ENCODE data around the gene SLC25A11.

The SLC25A11 gene

DNA sequence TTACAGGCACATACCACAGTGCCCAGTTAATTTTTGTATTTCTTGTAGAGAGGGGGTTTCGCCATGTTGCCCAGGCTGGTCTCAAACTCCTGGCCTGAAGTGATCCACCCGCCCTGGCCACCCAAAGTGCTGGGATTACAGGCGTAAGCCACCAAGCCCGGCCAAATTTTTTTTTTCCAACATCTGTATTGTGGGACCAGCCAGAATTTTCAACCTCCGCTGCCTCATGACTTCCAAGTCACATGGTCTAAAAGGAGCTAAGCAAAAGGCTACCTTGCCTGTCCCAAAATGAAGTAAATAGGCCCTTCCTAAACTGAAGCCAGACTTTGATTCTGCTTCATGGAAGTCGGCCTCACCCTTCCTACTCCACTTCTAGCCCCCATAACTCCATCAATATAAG, 32.0 kb upstream of the SLC25A11 start:
- DNase-seq (ENCODE audit: low spot score in 2 of 2): no peak
- Mint-ChIP-seq H3K4me1 (peaks cover 11% of the 10 kb centered on the region), H3K4me3 (no peak overlapping the region), H3K36me3 (ENCODE audit: insufficient read depth) (peaks cover 28% of the 10 kb centered on the region), H3K9me3 (no peaks in the 10 kb centered on the region), H3K27ac (ENCODE audit: low read depth) (no peak overlapping the region), H3K27me3 (no peaks in the 10 kb centered on the region)
- no peak for ATAC-seq (replicated peaks; ENCODE audit: extremely low read depth, poor library complexity, severe bottlenecking)

DNA sequence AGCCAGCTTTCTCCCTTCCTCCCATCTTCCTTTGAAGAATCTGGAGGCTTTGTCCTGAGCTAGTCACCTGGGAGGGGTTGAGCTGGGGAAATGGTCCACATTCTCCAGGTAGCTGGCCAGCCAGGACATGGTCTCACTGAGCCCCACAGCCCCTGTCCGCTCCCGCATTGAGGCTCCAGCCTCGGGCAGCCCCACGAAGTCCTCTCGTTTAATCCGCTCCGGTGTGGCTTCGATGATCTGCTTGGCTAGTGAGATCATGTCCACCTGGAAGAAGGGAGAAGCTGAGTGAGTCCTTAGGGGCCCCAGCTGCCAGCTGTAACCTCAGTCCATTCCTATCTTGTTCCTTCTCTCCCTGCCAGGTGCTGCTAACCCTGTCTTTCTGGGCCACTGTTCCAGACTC, 30.4 kb upstream of the SLC25A11 start:
- Mint-ChIP-seq H3K9me3 (no peaks in the 10 kb centered on the region), H3K36me3 (ENCODE audit: insufficient read depth) (peaks cover 24% of the 10 kb centered on the region), H3K27ac (ENCODE audit: low read depth) (no peak overlapping the region), H3K4me1 (peaks cover 18% of the 10 kb centered on the region), H3K27me3 (no peaks in the 10 kb centered on the region), H3K4me3 (no peak overlapping the region)
- DNase-seq (ENCODE audit: low spot score in 2 of 2): no peak
- no peak for ATAC-seq (replicated peaks; ENCODE audit: extremely low read depth, poor library complexity, severe bottlenecking)

GRCh38 chr17:4969551-4970173, 29.8 kb upstream of the SLC25A11 start:
- H3K27me3 Mint-ChIP-seq: no peaks in the 10 kb centered on the region
- H3K9me3 Mint-ChIP-seq: no peaks in the 10 kb centered on the region
- H3K4me1 Mint-ChIP-seq: peaks cover 20% of the 10 kb centered on the region
- H3K4me3 Mint-ChIP-seq: no peak overlapping the region
- ATAC-seq (replicated peaks; ENCODE audit: extremely low read depth, poor library complexity, severe bottlenecking): no peak
- peaks cover 20% of the 10 kb centered on the region for H3K36me3 Mint-ChIP-seq (ENCODE audit: insufficient read depth)
- no peak for DNase-seq (ENCODE audit: low spot score in 2 of 2)
- H3K27ac Mint-ChIP-seq (ENCODE audit: low read depth): no peak overlapping the region

GRCh38 chr17:4969047-4969550, 29.3 kb upstream of the SLC25A11 start:
- ATAC-seq (replicated peaks; ENCODE audit: extremely low read depth, poor library complexity, severe bottlenecking) (no peak), DNase-seq (ENCODE audit: low spot score in 2 of 2) (no peak)
- no peaks in the 10 kb centered on the region for H3K9me3 Mint-ChIP-seq
- no peaks in the 10 kb centered on the region for H3K27me3 Mint-ChIP-seq
- no peak overlapping the region for H3K4me3 Mint-ChIP-seq
- H3K4me1 Mint-ChIP-seq: peaks cover 20% of the 10 kb centered on the region
- no peak overlapping the region for H3K27ac Mint-ChIP-seq (ENCODE audit: low read depth)
- peaks cover 18% of the 10 kb centered on the region for H3K36me3 Mint-ChIP-seq (ENCODE audit: insufficient read depth)

DNA sequence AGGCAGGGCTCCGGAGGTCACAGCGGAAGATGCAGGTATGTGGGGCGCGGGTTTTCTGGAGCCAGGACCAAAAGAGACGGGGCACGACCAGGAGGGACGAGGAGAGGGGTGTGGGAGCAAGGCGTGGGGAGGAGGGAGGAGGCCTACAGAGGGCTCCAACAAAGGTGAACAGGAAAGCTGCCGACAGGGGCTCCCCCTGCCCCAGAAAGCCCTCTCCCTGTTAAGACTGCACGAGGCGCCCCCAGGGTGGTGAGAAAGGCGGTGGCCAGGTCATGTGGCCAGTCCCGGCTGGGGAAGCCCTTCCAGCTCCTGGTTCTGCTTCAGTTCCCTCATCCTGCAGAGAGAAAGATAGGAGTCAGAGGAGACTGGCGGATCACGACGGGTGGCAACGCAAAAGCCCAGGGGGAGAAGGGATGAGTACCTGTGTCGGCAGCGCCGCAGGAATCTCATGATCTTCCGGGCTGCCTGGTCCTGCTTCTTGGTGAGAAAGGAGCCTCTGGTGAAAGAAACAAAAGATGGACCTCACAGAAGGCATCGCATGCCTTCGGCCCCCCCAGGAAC, 28.7 kb upstream of the SLC25A11 start:
- no peak overlapping the region for H3K4me3 Mint-ChIP-seq
- H3K27ac Mint-ChIP-seq (ENCODE audit: low read depth): no peak overlapping the region
- peaks cover 17% of the 10 kb centered on the region for H3K36me3 Mint-ChIP-seq (ENCODE audit: insufficient read depth)
- H3K4me1 Mint-ChIP-seq: peaks cover 16% of the 10 kb centered on the region
- ATAC-seq (replicated peaks; ENCODE audit: extremely low read depth, poor library complexity, severe bottlenecking) (no peak), DNase-seq (ENCODE audit: low spot score in 2 of 2) (no peak)
- no peaks in the 10 kb centered on the region for H3K9me3 Mint-ChIP-seq
- H3K27me3 Mint-ChIP-seq: no peaks in the 10 kb centered on the region

GRCh38 chr17:4967539-4968485, 28.0 kb upstream of the SLC25A11 start, which contains the start of gene SPAG7:
Gene SPAG7, minus strand, starts transcription at chr17:4967817. Its CDS starts 13 bp downstream, at chr17:4967804.
- Mint-ChIP-seq H3K27me3 (no peaks in the 10 kb centered on the region), H3K36me3 (ENCODE audit: insufficient read depth) (peaks cover 15% of the 10 kb centered on the region)
- ATAC-seq (replicated peaks; ENCODE audit: extremely low read depth, poor library complexity, severe bottlenecking): peak; percentile 70

GRCh38 chr17:4966844-4967538, 27.1 kb upstream of the SLC25A11 start:
- ATAC-seq (replicated peaks; ENCODE audit: extremely low read depth, poor library complexity, severe bottlenecking): peak; percentile 86
- H3K36me3 Mint-ChIP-seq (ENCODE audit: insufficient read depth): peaks cover 13% of the 10 kb centered on the region
- H3K27ac Mint-ChIP-seq (ENCODE audit: low read depth): no peak overlapping the region
- DNase-seq (ENCODE audit: low spot score in 2 of 2): peak in 1 of 2 donors; percentile 91
- no peaks in the 10 kb centered on the region for H3K9me3 Mint-ChIP-seq
- no peak overlapping the region for H3K4me3 Mint-ChIP-seq
- peaks cover 15% of the 10 kb centered on the region for H3K4me1 Mint-ChIP-seq
- H3K27me3 Mint-ChIP-seq: no peaks in the 10 kb centered on the region

More at GRCh38 chr17:4967539-4968485, 28.0 kb upstream of the SLC25A11 start, which contains the start of gene SPAG7:
- peak; percentile 94 to 96 for DNase-seq (ENCODE audit: low spot score in 2 of 2)
- Mint-ChIP-seq H3K27ac (ENCODE audit: low read depth) (no peak within 1 kb of the TSS), H3K4me3 (no peak within 1 kb of the TSS), H3K9me3 (no peaks in the 10 kb centered on the region), H3K4me1 (peaks cover 15% of the 10 kb centered on the region)

DNA sequence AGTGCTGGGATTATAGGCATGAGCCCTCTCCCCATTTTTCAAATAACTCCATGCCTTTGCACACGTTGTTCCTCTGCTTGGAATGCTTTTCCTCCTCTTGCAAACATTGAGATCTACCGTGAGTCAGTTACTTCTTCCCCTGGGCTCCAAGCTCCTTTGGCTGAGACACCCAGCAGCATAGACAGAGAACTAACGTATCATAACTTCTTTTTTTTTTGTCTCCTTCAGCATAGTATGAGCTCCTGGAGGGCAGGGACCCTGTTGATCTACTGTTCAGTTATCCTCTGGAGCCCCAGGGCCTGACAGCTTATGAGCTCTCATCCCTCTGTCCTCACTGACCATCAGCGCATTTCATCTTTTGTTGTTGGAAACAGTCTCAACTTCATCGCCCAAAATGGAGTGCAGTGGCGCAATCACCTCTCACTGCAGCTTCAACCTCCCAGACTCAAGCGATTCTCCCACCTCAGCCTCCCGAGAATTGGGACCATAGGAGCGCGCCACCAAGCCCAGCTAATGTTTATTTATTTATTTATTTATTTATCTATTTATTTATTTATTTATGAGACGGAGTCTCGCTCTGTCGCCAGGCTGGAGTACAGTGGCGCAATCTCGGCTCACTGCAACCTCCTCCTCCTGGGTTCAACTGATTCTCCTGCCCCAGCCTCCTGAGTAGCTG, 25.6 kb upstream of the SLC25A11 start:
- Mint-ChIP-seq H3K27me3 (no peaks in the 10 kb centered on the region), H3K27ac (ENCODE audit: low read depth) (no peak overlapping the region), H3K4me3 (no peak overlapping the region), H3K4me1 (peaks cover 19% of the 10 kb centered on the region), H3K9me3 (no peaks in the 10 kb centered on the region), H3K36me3 (ENCODE audit: insufficient read depth) (peaks cover 11% of the 10 kb centered on the region)
- DNase-seq (ENCODE audit: low spot score in 2 of 2): no peak
- no peak for ATAC-seq (replicated peaks; ENCODE audit: extremely low read depth, poor library complexity, severe bottlenecking)

- no peak overlapping the region for H3K4me3 Mint-ChIP-seq
- DNase-seq (ENCODE audit: low spot score in 2 of 2) (no peak), ATAC-seq (replicated peaks; ENCODE audit: extremely low read depth, poor library complexity, severe bottlenecking) (no peak)
- H3K4me1 Mint-ChIP-seq: peaks cover 16% of the 10 kb centered on the region
- H3K36me3 Mint-ChIP-seq (ENCODE audit: insufficient read depth): peaks cover 15% of the 10 kb centered on the region
- no peaks in the 10 kb centered on the region for H3K27me3 Mint-ChIP-seq
- no peaks in the 10 kb centered on the region for H3K9me3 Mint-ChIP-seq
- no peak overlapping the region for H3K27ac Mint-ChIP-seq (ENCODE audit: low read depth)
Measured at GRCh38 chr17:4960279-4960922, 20.6 kb upstream of the SLC25A11 start.

GRCh38 chr17:4959261-4959965, 19.6 kb upstream of the SLC25A11 start:
- Mint-ChIP-seq H3K27ac (ENCODE audit: low read depth) (no peak overlapping the region), H3K27me3 (no peaks in the 10 kb centered on the region), H3K36me3 (ENCODE audit: insufficient read depth) (peaks cover 17% of the 10 kb centered on the region), H3K9me3 (no peaks in the 10 kb centered on the region), H3K4me3 (no peak overlapping the region), H3K4me1 (peaks cover 12% of the 10 kb centered on the region)
- DNase-seq (ENCODE audit: low spot score in 2 of 2): no peak
- ATAC-seq (replicated peaks; ENCODE audit: extremely low read depth, poor library complexity, severe bottlenecking): no peak

GRCh38 chr17:4958102-4958501, 18.3 kb upstream of the SLC25A11 start:
- Mint-ChIP-seq H3K4me3 (no peak overlapping the region), H3K36me3 (ENCODE audit: insufficient read depth) (peaks cover 18% of the 10 kb centered on the region), H3K9me3 (no peaks in the 10 kb centered on the region), H3K4me1 (peaks cover 12% of the 10 kb centered on the region), H3K27me3 (no peaks in the 10 kb centered on the region), H3K27ac (ENCODE audit: low read depth) (no peak overlapping the region)
- no peak for DNase-seq (ENCODE audit: low spot score in 2 of 2)
- no peak for ATAC-seq (replicated peaks; ENCODE audit: extremely low read depth, poor library complexity, severe bottlenecking)
